T-cell (primary cell): ENCODE results near the gene EEIG2. TPM values are rescaled to one million over a fixed set of nuclear protein-coding genes. Genes with fewer than 3 reads are reported as not detected.

Experiments
- ATAC-seq, 4 experiments: fragments of 200-7000 bp in 3 of 4; fragments of 150-1000 bp in 1 of 4; cut with Tn5 transposase; replicated peaks in 1 of 4; 1 replicate in 3 of 4; 2 replicates in 1 of 4; pipeline ENCODE4 v1.10.0; 2021; ENCODE audit warnings: moderate library complexity in 3 of 4, mild to moderate bottlenecking in 2 of 4, moderate number of reproducible peaks in 1 of 4
- CTCF ChIA-PET, 2 donors: fragments of 300-600 bp; sonication (Branson Sonifier 250); formaldehyde crosslinking; loops; one replicate each; lab custom pipeline; 2022; ENCODE audit warnings: antibody characterized with exemption in 2 of 2; lab: Charles Lee
- POLR2A ChIA-PET, 2 donors: fragments of 300-600 bp; sonication (Branson Sonifier 250); formaldehyde crosslinking; loops; one replicate each; lab custom pipeline; 2022; ENCODE audit warnings: antibody characterized with exemption in 2 of 2; lab: Charles Lee
- DNase-seq, 35 experiments: peaks; one replicate each; pipeline versions ENCODE4 v3.0.0 to v3.0.0-alpha.2; 2013 to 2023
- H3K27ac ChIP-seq: one replicate; pipeline ENCODE4 v1.5.1; 2013; ENCODE audit warnings: low read length
- H3K27me3 ChIP-seq, 2 experiments: replicated peaks in 1 of 2; 1 replicate in 1 of 2; 2 replicates in 1 of 2; pipeline versions ENCODE4 v1.6.1 to v1.7.0; 2013; ENCODE audit warnings: low read length in 1 of 2, mixed read lengths in 1 of 2; ENCODE audit not compliant: control insufficient read depth in 2 of 2, insufficient read depth in 2 of 2; ENCODE audit errors: extremely low read depth in 1 of 2
- H3K36me3 ChIP-seq, 2 donors: 1 replicate in 1 of 2; 2 replicates in 1 of 2; pipeline versions ENCODE4 v1.6.1 to v1.7.0; 2013; ENCODE audit warnings: low read length in 1 of 2; ENCODE audit not compliant: control insufficient read depth in 2 of 2, insufficient read depth in 1 of 2; ENCODE audit errors: extremely low read depth in 1 of 2
- H3K4me1 ChIP-seq, 2 experiments: 1 replicate in 1 of 2; 2 replicates in 1 of 2; pipeline versions ENCODE4 v1.6.1 to v1.7.0; 2013; ENCODE audit warnings: low read length in 2 of 2, mixed read lengths in 1 of 2; ENCODE audit not compliant: insufficient read depth in 2 of 2, control insufficient read depth in 1 of 2; ENCODE audit errors: extremely low read depth in 1 of 2
- H3K4me3 ChIP-seq, 2 donors: 1 replicate in 1 of 2; 2 replicates in 1 of 2; pipeline versions ENCODE4 v1.5.1 to v1.7.0; 2013; ENCODE audit warnings: mild to moderate bottlenecking in 2 of 2, low read length in 1 of 2, moderate library complexity in 1 of 2; ENCODE audit not compliant: control insufficient read depth in 1 of 2; ENCODE audit errors: extremely low read depth in 1 of 2
- H3K9me3 ChIP-seq: 2 replicates; pipeline ENCODE4 v1.7.0; 2013
- H3K27ac Mint-ChIP-seq, 2 donors: one replicate each; pipeline ENCODE4 v1.8.0; 2020 to 2021; ENCODE audit warnings: mild to moderate bottlenecking in 2 of 2, mixed read lengths in 2 of 2
- H3K27me3 Mint-ChIP-seq, 2 donors: one replicate each; pipeline ENCODE4 v1.8.0; 2021 to 2022; ENCODE audit warnings: mixed read lengths in 2 of 2
- H3K36me3 Mint-ChIP-seq: one replicate; pipeline ENCODE4 v1.8.0; 2021; ENCODE audit warnings: mixed read lengths
- H3K4me1 Mint-ChIP-seq, 3 donors: one replicate each; pipeline ENCODE4 v1.8.0; 2020 to 2022; ENCODE audit warnings: mixed read lengths in 3 of 3, mild to moderate bottlenecking in 1 of 3
- H3K4me3 Mint-ChIP-seq, 3 donors: one replicate each; pipeline ENCODE4 v1.8.0; 2020 to 2022; ENCODE audit warnings: mild to moderate bottlenecking in 3 of 3, mixed read lengths in 3 of 3, moderate library complexity in 3 of 3
- H3K9me3 Mint-ChIP-seq, 3 donors: one replicate each; pipeline ENCODE4 v1.8.0; 2020 to 2022; ENCODE audit warnings: mixed read lengths in 3 of 3
- WGBS: methylation state at CpG from one replicate; pipeline ENCODE4 v1.1.5; 2013; ENCODE audit warnings: missing lambda C conversion rate; ENCODE audit not compliant: insufficient coverage; 5-methylcytosine and 5-hydroxymethylcytosine counted together
- total RNA-seq, 35 experiments: library from RNA in 6 of 35; stranded (reverse) in 6 of 35; fragments of 120-200 nt in 1 of 35; gene quantifications; one replicate each; pipeline versions ENCODE4 v1.2.1 to v1.2.4 and lab custom pipeline; 2013 to 2026

Gene EEIG2
- total RNA-seq, 5 donors from 2014 or later (not counting 1 experiment from before 2014, with no cell fraction given): 6.7 to 16.2 (median 14.4) TPM

- Mint-ChIP-seq H3K36me3 (peaks cover 26% of the 10 kb centered on the region), H3K9me3 (peaks cover 0 to 4% (median 3%) of the 10 kb centered on the region in 3 donors), H3K4me1 (peaks cover 25 to 62% (median 57%) of the 10 kb centered on the region in 3 donors), H3K27ac (peak overlapping the region; percentile 59 to 76), H3K4me3 (peak overlapping the region in 1 of 3 donors; percentile 17), H3K27me3 (no peaks in the 10 kb centered on the region)
- ATAC-seq (no peak), DNase-seq (no peak)
- 96% methylated on average over 4 of the region's 4 CpGs for WGBS
- no peaks in the 10 kb centered on the region for H3K27me3 ChIP-seq
- CTCF ChIA-PET: interaction anchor here in 1 of 2 donors (0.8 kb wide), 1 partner anchor 420 kb away, joined by 6 read pairs; no protein-coding TSS in a partner anchor
- no peaks in the 10 kb centered on the region for H3K9me3 ChIP-seq
- no peak overlapping the region for H3K4me3 ChIP-seq
- POLR2A ChIA-PET: no interaction called here
- no peaks in the 10 kb centered on the region for H3K36me3 ChIP-seq
- H3K4me1 ChIP-seq: peaks cover 5 to 21% of the 10 kb centered on the region in 2 experiments
- peak overlapping the region; percentile 83 for H3K27ac ChIP-seq
Observed at GRCh38 chr1:108591466-108591865, 31.6 kb downstream of the EEIG2 start.

GRCh38 chr1:108592030-108592759, 32.3 kb downstream of the EEIG2 start:
- no peak for ATAC-seq
- Mint-ChIP-seq H3K27me3 (no peaks in the 10 kb centered on the region), H3K4me1 (peaks cover 24 to 57% (median 51%) of the 10 kb centered on the region in 3 donors)

GRCh38 chr1:108593448-108593847, 33.5 kb downstream of the EEIG2 start:
- H3K4me1 ChIP-seq: peaks cover 5 to 21% of the 10 kb centered on the region in 2 experiments

More at GRCh38 chr1:108592030-108592759, 32.3 kb downstream of the EEIG2 start:
- H3K4me1 ChIP-seq: peaks cover 5 to 21% of the 10 kb centered on the region in 2 experiments
- Mint-ChIP-seq H3K36me3 (peaks cover 26% of the 10 kb centered on the region), H3K4me3 (no peak overlapping the region), H3K27ac (peak overlapping the region; percentile 59 to 76), H3K9me3 (peaks cover 0 to 4% (median 3%) of the 10 kb centered on the region in 3 donors)
- ChIA-PET CTCF (interaction anchor here in 1 of 2 donors (0.6 kb wide), 1 partner anchor 100 kb away, joined by 3 read pairs; the partner anchor contains the start of gene PRPF38B), POLR2A (no interaction called here)
- H3K4me3 ChIP-seq: no peak overlapping the region
- DNase-seq: peak in 4 of 35 experiments; percentile 1 to 48 (median 7)
- WGBS: 91% methylated on average over 1 of the region's 5 CpGs
- H3K9me3 ChIP-seq: no peaks in the 10 kb centered on the region
- H3K36me3 ChIP-seq: no peaks in the 10 kb centered on the region
- H3K27ac ChIP-seq: peak overlapping the region; percentile 83
- no peaks in the 10 kb centered on the region for H3K27me3 ChIP-seq

GRCh38 chr1:108595507-108595906, 35.6 kb downstream of the EEIG2 start:
- WGBS: 92% methylated on average over 2 of the region's 2 CpGs
- peaks cover 0 to 3% of the 10 kb centered on the region in 2 donors for H3K36me3 ChIP-seq
- Mint-ChIP-seq H3K27me3 (no peaks in the 10 kb centered on the region), H3K4me3 (no peak overlapping the region), H3K9me3 (no peaks in the 10 kb centered on the region), H3K4me1 (peaks cover 16 to 36% (median 29%) of the 10 kb centered on the region in 3 donors), H3K36me3 (peaks cover 29% of the 10 kb centered on the region), H3K27ac (no peak overlapping the region)
- no peaks in the 10 kb centered on the region for H3K9me3 ChIP-seq
- H3K27ac ChIP-seq: no peak overlapping the region
- DNase-seq (no peak), ATAC-seq (no peak)
- H3K4me3 ChIP-seq: no peak overlapping the region
- H3K4me1 ChIP-seq: peaks cover 3 to 15% of the 10 kb centered on the region in 2 experiments
- ChIA-PET CTCF (interaction anchor here in 1 of 2 donors (0.7 kb wide), 1 partner anchor 204 kb away, joined by 3 read pairs; no protein-coding TSS in a partner anchor), POLR2A (no interaction called here)
- no peaks in the 10 kb centered on the region for H3K27me3 ChIP-seq

More at GRCh38 chr1:108593448-108593847, 33.5 kb downstream of the EEIG2 start:
- ChIA-PET POLR2A (interaction anchor here in 1 of 2 donors (0.6 kb wide), 1 partner anchor 114 kb away, joined by 3 read pairs; no protein-coding TSS in a partner anchor), CTCF (no interaction called here)
- Histone ChIP-seq H3K27me3 (no peaks in the 10 kb centered on the region), H3K36me3 (no peaks in the 10 kb centered on the region), H3K4me3 (no peak overlapping the region), H3K9me3 (no peaks in the 10 kb centered on the region), H3K27ac (no peak overlapping the region)
- WGBS: 100% methylated on average over 1 of the region's 2 CpGs
- H3K9me3 Mint-ChIP-seq: no peaks in the 10 kb centered on the region
- DNase-seq (no peak), ATAC-seq (no peak)
- H3K4me3 Mint-ChIP-seq: no peak overlapping the region
- peaks cover 24 to 53% (median 46%) of the 10 kb centered on the region in 3 donors for H3K4me1 Mint-ChIP-seq
- H3K36me3 Mint-ChIP-seq: peaks cover 28% of the 10 kb centered on the region
- no peak overlapping the region for H3K27ac Mint-ChIP-seq
- H3K27me3 Mint-ChIP-seq: no peaks in the 10 kb centered on the region

- Mint-ChIP-seq H3K9me3 (no peaks in the 10 kb centered on the region), H3K27ac (no peak overlapping the region), H3K36me3 (peaks cover 28% of the 10 kb centered on the region), H3K27me3 (no peaks in the 10 kb centered on the region), H3K4me3 (no peak overlapping the region), H3K4me1 (peaks cover 6 to 22% (median 16%) of the 10 kb centered on the region in 3 donors)
- ChIA-PET CTCF (no interaction called here), POLR2A (interaction anchor here in 1 of 2 donors (0.6 kb wide), 1 partner anchor 76 kb away, joined by 3 read pairs; no protein-coding TSS in a partner anchor)
- H3K4me3 ChIP-seq: no peak overlapping the region
- peaks cover 0 to 7% of the 10 kb centered on the region in 2 experiments for H3K4me1 ChIP-seq
- no peak overlapping the region for H3K27ac ChIP-seq
- no peaks in the 10 kb centered on the region for H3K9me3 ChIP-seq
- DNase-seq (no peak), ATAC-seq (no peak)
- peaks cover 0 to 11% of the 10 kb centered on the region in 2 donors for H3K36me3 ChIP-seq
- no peaks in the 10 kb centered on the region for H3K27me3 ChIP-seq
Observed at GRCh38 chr1:108597041-108597440, 37.1 kb downstream of the EEIG2 start.

- no peaks in the 10 kb centered on the region for H3K27me3 ChIP-seq
- no peak overlapping the region for H3K4me3 ChIP-seq
- peaks cover 0 to 14% (median 11%) of the 10 kb centered on the region in 3 donors for H3K4me1 Mint-ChIP-seq
- H3K27me3 Mint-ChIP-seq: no peaks in the 10 kb centered on the region
- no peak overlapping the region for H3K4me3 Mint-ChIP-seq
- H3K9me3 ChIP-seq: no peaks in the 10 kb centered on the region
- H3K36me3 ChIP-seq: peaks cover 4 to 22% of the 10 kb centered on the region in 2 donors
- H3K27ac Mint-ChIP-seq: no peak overlapping the region
- DNase-seq: no peak
- H3K4me1 ChIP-seq: no peaks in the 10 kb centered on the region
- no peak overlapping the region for H3K27ac ChIP-seq
- ChIA-PET CTCF (interaction anchor here in 1 of 2 donors (0.7 kb wide), 1 partner anchor 10 kb away, joined by 8 read pairs; no protein-coding TSS in a partner anchor), POLR2A (no interaction called here)
- H3K36me3 Mint-ChIP-seq: peaks cover 28% of the 10 kb centered on the region
- ATAC-seq: no peak
- H3K9me3 Mint-ChIP-seq: no peaks in the 10 kb centered on the region
- WGBS: 100% methylated on average over 1 of the region's 1 CpG
Observed at GRCh38 chr1:108598340-108598739, 38.4 kb downstream of the EEIG2 start.
